Stimulated activated CD8-positive, alpha-beta memory T cell treated with anti-CD3 and anti-CD28 coated beads, Interleukin-7, amount 100 ng/mL, for 48 hours (primary cell): ENCODE data around the gene ASCL1.

Source experiments
- DNase-seq, 2 donors: peaks; one replicate each; pipeline ENCODE4 v3.0.0-alpha.2; 2020; ENCODE audit warnings: low read depth in 1 of 2; ENCODE audit errors: extremely low read depth in 1 of 2

Gene ASCL1

DNA sequence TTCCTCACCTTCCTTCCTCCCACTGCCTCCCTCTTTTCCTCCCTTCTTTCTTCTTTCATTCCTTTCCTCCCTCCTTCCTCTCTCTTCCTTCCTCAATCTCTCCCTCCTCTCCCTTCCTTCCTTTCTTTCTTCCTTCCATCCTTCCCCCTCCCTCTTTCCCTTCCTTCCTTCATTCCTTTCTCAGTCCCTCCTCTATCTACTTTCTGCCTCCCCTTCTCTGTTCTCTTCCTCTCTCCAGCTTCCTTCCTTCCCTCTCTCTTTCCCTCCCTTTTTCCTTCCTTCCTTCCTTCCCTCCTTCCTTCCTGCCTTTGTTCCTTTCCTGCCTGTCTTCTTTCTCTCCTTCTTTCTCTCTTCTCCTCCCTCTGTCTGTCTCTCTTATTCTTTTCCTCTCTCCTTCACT is 16.1 kb downstream of the ASCL1 start:
- no peak for DNase-seq

GRCh38 chr12:102976609-102977280 is 19.3 kb downstream of the ASCL1 start:
- DNase-seq = no peak

DNA sequence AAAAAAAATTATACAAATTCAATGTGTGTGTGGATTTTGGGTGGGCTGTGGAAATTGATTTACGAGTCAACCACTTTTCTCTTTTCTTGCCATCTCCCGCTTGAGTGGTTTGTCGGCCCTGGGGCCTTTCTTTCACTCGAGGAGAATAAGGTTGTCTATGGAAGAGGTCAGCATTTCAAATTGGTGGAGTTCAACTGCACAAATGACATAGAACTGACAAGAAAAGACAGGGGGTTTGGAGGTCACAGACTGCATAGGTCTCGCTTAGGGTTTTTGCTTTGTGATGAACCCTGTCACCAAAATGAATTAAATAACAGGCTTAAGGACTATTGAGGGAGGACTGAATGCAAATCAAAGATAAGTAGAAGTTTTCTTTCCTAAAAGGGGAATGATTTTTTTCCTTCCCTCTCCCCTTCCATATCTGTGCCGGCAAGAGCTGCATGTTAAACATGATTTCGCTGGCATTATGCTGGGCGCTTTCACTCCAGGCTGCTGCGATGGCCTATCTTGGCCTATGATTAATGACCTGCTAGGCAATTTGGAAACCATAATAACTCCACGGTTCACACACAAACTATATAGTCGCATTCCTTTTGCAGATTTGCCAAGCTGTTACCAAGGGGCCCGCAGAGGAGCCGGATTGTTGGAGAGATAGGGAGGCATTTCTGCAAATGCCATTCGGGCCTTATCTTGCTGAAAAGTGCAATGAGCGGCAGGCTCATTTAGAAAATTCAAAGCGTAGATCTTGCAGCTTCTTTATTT is 20.7 kb downstream of the ASCL1 start:
- no peak for DNase-seq

DNA sequence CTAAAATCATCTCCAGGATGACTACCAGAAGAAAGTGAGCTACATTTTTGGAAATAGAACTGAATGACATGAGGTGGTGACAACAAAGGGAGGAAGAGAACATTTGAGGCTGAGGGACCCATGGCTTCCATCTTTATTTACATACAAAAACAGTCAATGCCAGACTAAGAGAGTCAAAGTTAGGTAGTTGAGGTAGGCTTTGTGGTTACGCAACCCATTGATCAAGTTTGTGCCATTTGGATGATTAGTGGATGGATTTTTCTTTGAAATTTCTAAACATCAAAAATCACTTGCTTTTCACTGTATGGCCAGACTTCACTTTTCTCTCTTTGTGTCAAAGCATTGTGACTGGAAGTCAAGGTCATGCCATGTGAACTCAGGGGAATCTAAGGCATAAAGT is 22.9 kb downstream of the ASCL1 start:
- DNase-seq = no peak

DNA sequence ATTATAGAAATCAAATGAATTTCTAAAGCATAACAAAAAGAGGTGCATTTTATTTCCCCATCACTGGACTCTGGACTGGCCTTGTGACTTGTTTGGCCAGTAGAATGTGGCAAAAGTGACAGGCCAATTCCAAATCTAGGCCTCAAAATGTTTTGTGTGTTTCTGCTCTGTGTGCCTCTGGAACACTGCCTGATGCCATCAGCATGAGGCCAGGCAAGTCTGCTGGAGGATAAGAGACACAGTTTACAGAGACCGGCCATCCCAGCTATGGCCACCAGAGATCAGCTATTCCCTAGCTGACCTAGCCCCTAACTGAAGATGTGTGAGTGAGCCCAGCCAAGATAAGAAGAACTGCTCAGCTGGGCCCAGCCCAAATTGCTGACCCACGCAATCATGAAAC is 32.9 kb downstream of the ASCL1 start:
- DNase-seq = no peak

- no peak for DNase-seq
Observed at GRCh38 chr12:102992297-102992696, 34.8 kb downstream of the ASCL1 start.

GRCh38 chr12:102992720-102993119 is 35.2 kb downstream of the ASCL1 start:
- no peak for DNase-seq

DNA sequence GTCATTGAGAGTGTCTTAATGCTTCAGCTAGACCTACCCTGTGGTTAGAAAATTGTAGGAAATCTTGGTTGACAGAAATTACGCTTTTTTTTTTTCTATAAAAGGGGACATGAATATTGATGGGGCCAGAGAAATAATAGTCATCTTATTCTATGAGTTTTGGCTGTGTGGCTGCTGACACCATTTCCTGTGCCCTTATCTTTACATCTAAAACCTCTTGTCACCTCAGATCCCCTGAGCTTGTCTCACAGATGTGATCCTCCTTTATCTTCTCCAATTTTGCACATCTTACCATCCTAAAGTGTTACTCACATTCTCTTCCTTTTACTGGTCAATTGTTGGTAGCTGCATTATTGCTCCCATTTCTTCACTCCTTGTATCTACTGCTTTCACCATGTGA is 36.1 kb downstream of the ASCL1 start:
- no peak for DNase-seq

- DNase-seq = no peak
Observed at GRCh38 chr12:102995372-102995771, 37.9 kb downstream of the ASCL1 start.
